ENCODE data around the gene DNAJB2.

DNA sequence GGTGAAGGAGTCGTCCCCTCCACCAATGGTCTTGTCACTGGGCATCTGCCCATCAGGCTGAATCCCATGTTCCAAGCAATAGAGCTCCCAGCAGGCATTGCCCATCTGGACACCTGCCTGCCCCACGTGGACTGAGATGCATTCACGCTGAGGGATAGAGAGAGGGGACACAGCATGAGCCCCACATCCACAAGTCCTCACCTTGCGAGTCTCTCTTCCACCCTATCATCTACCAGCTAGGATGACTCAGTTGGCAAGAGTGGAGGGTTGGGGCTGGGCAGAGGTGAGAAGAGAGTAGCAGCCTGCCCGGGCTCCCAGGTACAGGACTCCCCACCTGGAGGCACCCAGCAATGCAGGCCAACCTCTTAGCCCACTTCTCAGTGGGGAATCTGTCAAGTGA lies 27.1 kb upstream of the DNAJB2 start:
- TF ChIP-seq, protein P1, sequence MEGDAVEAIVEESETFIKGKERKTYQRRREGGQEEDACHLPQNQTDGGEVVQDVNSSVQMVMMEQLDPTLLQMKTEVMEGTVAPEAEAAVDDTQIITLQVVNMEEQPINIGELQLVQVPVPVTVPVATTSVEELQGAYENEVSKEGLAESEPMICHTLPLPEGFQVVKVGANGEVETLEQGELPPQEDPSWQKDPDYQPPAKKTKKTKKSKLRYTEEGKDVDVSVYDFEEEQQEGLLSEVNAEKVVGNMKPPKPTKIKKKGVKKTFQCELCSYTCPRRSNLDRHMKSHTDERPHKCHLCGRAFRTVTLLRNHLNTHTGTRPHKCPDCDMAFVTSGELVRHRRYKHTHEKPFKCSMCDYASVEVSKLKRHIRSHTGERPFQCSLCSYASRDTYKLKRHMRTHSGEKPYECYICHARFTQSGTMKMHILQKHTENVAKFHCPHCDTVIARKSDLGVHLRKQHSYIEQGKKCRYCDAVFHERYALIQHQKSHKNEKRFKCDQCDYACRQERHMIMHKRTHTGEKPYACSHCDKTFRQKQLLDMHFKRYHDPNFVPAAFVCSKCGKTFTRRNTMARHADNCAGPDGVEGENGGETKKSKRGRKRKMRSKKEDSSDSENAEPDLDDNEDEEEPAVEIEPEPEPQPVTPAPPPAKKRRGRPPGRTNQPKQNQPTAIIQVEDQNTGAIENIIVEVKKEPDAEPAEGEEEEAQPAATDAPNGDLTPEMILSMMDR (IDR thresholded peaks at IDR 0.05; ENCODE audit: low read depth, low read length), result no peak
- TF ChIP-seq POLR2A (IDR thresholded peaks at IDR 0.05; ENCODE audit: extremely low read depth, insufficient read length), result no peak
